Activated CD4-positive, alpha-beta T cell treated with anti-CD3 and anti-CD28 coated beads, Interleukin-10, Interleukin-2, amounts not matched to agents 100 ng/mL and 50 ng/mL, durations not matched to agents 16 hours and 8 hours (primary cell): Measurements from ENCODE around the gene PKD1.

Experiments
- DNase-seq: peaks from one replicate; pipeline ENCODE4 v3.0.0-alpha.2; 2020

PKD1 gene

GRCh38 chr16:2086106-2086742, 49.5 kb downstream of the PKD1 start:
- DNase-seq, result no peak

- no peak for DNase-seq
Observed at GRCh38 chr16:2085669-2086068, 50.0 kb downstream of the PKD1 start.

- DNase-seq, result no peak
Observed at GRCh38 chr16:2084895-2085625, 50.6 kb downstream of the PKD1 start.

- no peak for DNase-seq
Observed at GRCh38 chr16:2083876-2084780, 51.6 kb downstream of the PKD1 start.

- DNase-seq, result no peak
Observed at GRCh38 chr16:2083409-2083808, 52.3 kb downstream of the PKD1 start.

- DNase-seq, result no peak
Observed at GRCh38 chr16:2082983-2083364, 52.7 kb downstream of the PKD1 start.

- DNase-seq, result no peak
Observed at GRCh38 chr16:2082171-2082982, 53.3 kb downstream of the PKD1 start.

- DNase-seq, result no peak
Observed at GRCh38 chr16:2081201-2082084, 54.3 kb downstream of the PKD1 start.

- DNase-seq, result no peak
Observed at GRCh38 chr16:2079991-2080390, 55.7 kb downstream of the PKD1 start.

- no peak for DNase-seq
Observed at GRCh38 chr16:2079311-2079800, 56.3 kb downstream of the PKD1 start.

- DNase-seq, result no peak
Observed at GRCh38 chr16:2078691-2079090, 57.0 kb downstream of the PKD1 start.

GRCh38 chr16:2078096-2078495, 57.6 kb downstream of the PKD1 start:
- DNase-seq, result no peak

GRCh38 chr16:2077696-2078095, 58.0 kb downstream of the PKD1 start:
- DNase-seq, result no peak

- DNase-seq, result no peak
Observed at GRCh38 chr16:2077016-2077415, 58.7 kb downstream of the PKD1 start.

GRCh38 chr16:2076072-2076865, 59.4 kb downstream of the PKD1 start:
- no peak for DNase-seq

- DNase-seq, result no peak
Observed at GRCh38 chr16:2075631-2076030, 60.1 kb downstream of the PKD1 start.

GRCh38 chr16:2074071-2074470, 61.6 kb downstream of the PKD1 start:
- no peak for DNase-seq

GRCh38 chr16:2072926-2073325, 62.8 kb downstream of the PKD1 start:
- DNase-seq, result no peak

GRCh38 chr16:2071454-2072202, 64.1 kb downstream of the PKD1 start:
- DNase-seq, result no peak
